Activated CD4-positive, alpha-beta memory T cell treated with anti-CD3 and anti-CD28 coated beads, Interleukin-2, amount 10 ng/mL, durations not matched to agents 7 days and 5 days (primary cell): Measurements from ENCODE around the gene SLC66A2. TPM values are rescaled to one million over a fixed set of nuclear protein-coding genes. Genes with fewer than 3 reads are reported as not detected.
A peak's percentile ranks its signal among the peaks of the same experiment; 100 is the strongest.
"Not testable (repeated sequence)": the region's sequence is repeated elsewhere in the genome, so short reads cannot be mapped to it uniquely, and the experiment has no call there.

ENCODE experiments used
- CTCF ChIA-PET: fragments of 350-600 bp; sonication (Branson Sonifier 250); formaldehyde crosslinking; loops from one replicate; lab custom pipeline; 2021; ENCODE audit warnings: antibody characterized with exemption, inconsistent platforms; lab: Charles Lee
- POLR2A ChIA-PET: fragments of 350-600 bp; sonication (Branson Sonifier 250); formaldehyde crosslinking; loops from one replicate; lab custom pipeline; 2021; ENCODE audit warnings: antibody characterized with exemption; lab: Charles Lee
- DNase-seq: peaks from one replicate; pipeline ENCODE4 v3.0.0-alpha.2; 2020
- H3K27ac Mint-ChIP-seq: one replicate; pipeline ENCODE4 v1.8.0; 2021; ENCODE audit warnings: mild to moderate bottlenecking, mixed read lengths
- H3K27me3 Mint-ChIP-seq: one replicate; pipeline ENCODE4 v1.8.0; 2021; ENCODE audit warnings: mixed read lengths
- H3K36me3 Mint-ChIP-seq: one replicate; pipeline ENCODE4 v1.8.0; 2021; ENCODE audit warnings: low read depth, mixed read lengths
- H3K4me1 Mint-ChIP-seq: one replicate; pipeline ENCODE4 v1.8.0; 2021; ENCODE audit warnings: mixed read lengths
- H3K4me3 Mint-ChIP-seq: one replicate; pipeline ENCODE4 v1.8.0; 2021; ENCODE audit warnings: mild to moderate bottlenecking, mixed read lengths
- H3K9me3 Mint-ChIP-seq: one replicate; pipeline ENCODE4 v1.8.0; 2021; ENCODE audit warnings: mixed read lengths
- total RNA-seq, 2 experiments: library from RNA; stranded (reverse); gene quantifications; one replicate each; pipeline ENCODE4 v1.2.3, GENCODE V29; 2021

Gene SLC66A2
- 10 to 100 TPM; 28.6 to 32.0 TPM for total RNA-seq

GRCh38 chr18:79951545-79952455 lies at the start of gene SLC66A2:
Gene SLC66A2 (minus strand): TSS chr18:79951653. CDS start chr18:79950926, 727 bp downstream.
- Mint-ChIP-seq H3K27ac (peak within 1 kb of the TSS; percentile 42), H3K4me3 (peak within 1 kb of the TSS; percentile 82), H3K27me3 (peaks cover 15% of the 10 kb centered on the region), H3K9me3 (no peaks in the 10 kb centered on the region), H3K36me3 (peaks cover 8% of the 10 kb centered on the region), H3K4me1 (peaks cover 23% of the 10 kb centered on the region)
- ChIA-PET CTCF (interaction anchor here (0.6 to 1.7 kb wide), 2 partner anchors 10 to 34 kb away, joined by 3 to 10 read pairs; no protein-coding TSS in a partner anchor), POLR2A (interaction anchor here (0.9 to 3.6 kb wide), 4 partner anchors 11 to 272 kb away, joined by 4 to 34 read pairs (median 23); partner anchors contain the start of genes CTDP1, RBFA and TXNL4A)
- peak; percentile 94 for DNase-seq

- Mint-ChIP-seq H3K4me3 (no peak overlapping the region), H3K27ac (no peak overlapping the region), H3K27me3 (no peaks in the 10 kb centered on the region), H3K4me1 (no peaks in the 10 kb centered on the region), H3K36me3 (peaks cover 7% of the 10 kb centered on the region), H3K9me3 (peaks cover 14% of the 10 kb centered on the region)
- no peak for DNase-seq
- POLR2A ChIA-PET, result no interaction called here
- CTCF ChIA-PET, result no interaction called here
Measured at GRCh38 chr18:80000877-80001276, 49.4 kb upstream of the SLC66A2 start.

GRCh38 chr18:79999701-80000100 lies 48.2 kb upstream of the SLC66A2 start:
- H3K4me3 Mint-ChIP-seq, H3K27me3 Mint-ChIP-seq, H3K27ac Mint-ChIP-seq, H3K4me1 Mint-ChIP-seq, DNase-seq, CTCF ChIA-PET, POLR2A ChIA-PET, H3K36me3 Mint-ChIP-seq: not testable (repeated sequence)
- H3K9me3 Mint-ChIP-seq, result peaks cover 14% of the 10 kb centered on the region

- Mint-ChIP-seq H3K4me3 (no peak overlapping the region), H3K9me3 (no peaks in the 10 kb centered on the region), H3K4me1 (peaks cover 18% of the 10 kb centered on the region), H3K27me3 (no peaks in the 10 kb centered on the region), H3K27ac (no peak overlapping the region), H3K36me3 (peaks cover 5% of the 10 kb centered on the region)
- POLR2A ChIA-PET, result no interaction called here
- CTCF ChIA-PET, result no interaction called here
- DNase-seq, result no peak
Measured at GRCh38 chr18:79991494-79991893, 40.0 kb upstream of the SLC66A2 start.

- CTCF ChIA-PET, result interaction anchor here (1.0 to 3.0 kb wide), 2 partner anchors 28 to 44 kb away, joined by 3 to 7 read pairs; no protein-coding TSS in a partner anchor
- H3K9me3 Mint-ChIP-seq, result no peaks in the 10 kb centered on the region
- peaks cover 36% of the 10 kb centered on the region for H3K4me1 Mint-ChIP-seq
- peaks cover 20% of the 10 kb centered on the region for H3K36me3 Mint-ChIP-seq
- peak; percentile 18 for DNase-seq
- peak overlapping the region; percentile 92 for H3K4me3 Mint-ChIP-seq
- no peaks in the 10 kb centered on the region for H3K27me3 Mint-ChIP-seq
- peak overlapping the region; percentile 88 for H3K27ac Mint-ChIP-seq
- POLR2A ChIA-PET, result interaction anchor here (0.6 to 4.6 kb wide), 7 partner anchors 14 to 263 kb away, joined by 3 to 34 read pairs (median 5); partner anchors contain the start of genes ADNP2, RBFA and SLC66A2
Measured at GRCh38 chr18:79989195-79989497, 37.7 kb upstream of the SLC66A2 start.

GRCh38 chr18:79988451-79989194 lies 37.2 kb upstream of the SLC66A2 start, which contains the start of gene TXNL4A:
Gene TXNL4A (minus strand): TSS chr18:79988563. CDS start chr18:79988392, 171 bp downstream.
- ChIA-PET POLR2A (interaction anchor here (0.6 to 4.6 kb wide), 13 partner anchors 14 to 465 kb away, joined by 3 to 34 read pairs (median 5); partner anchors contain the start of genes ADNP2, HSBP1L1, RBFA and SLC66A2), CTCF (interaction anchor here (1.0 to 3.0 kb wide), 3 partner anchors 25 to 45 kb away, joined by 3 to 7 read pairs (median 7); no protein-coding TSS in a partner anchor)
- Mint-ChIP-seq H3K4me3 (peak within 1 kb of the TSS; percentile 92), H3K27ac (peak within 1 kb of the TSS; percentile 88), H3K4me1 (peaks cover 41% of the 10 kb centered on the region), H3K36me3 (peaks cover 25% of the 10 kb centered on the region), H3K27me3 (no peaks in the 10 kb centered on the region), H3K9me3 (no peaks in the 10 kb centered on the region)
- peak; percentile 88 for DNase-seq

GRCh38 chr18:79988071-79988450 lies 36.6 kb upstream of the SLC66A2 start:
- POLR2A ChIA-PET, result interaction anchor here (0.7 to 4.6 kb wide), 12 partner anchors 15 to 465 kb away, joined by 3 to 34 read pairs (median 6); partner anchors contain the start of genes ADNP2, HSBP1L1, RBFA and SLC66A2
- Mint-ChIP-seq H3K4me1 (peaks cover 47% of the 10 kb centered on the region), H3K4me3 (peak overlapping the region; percentile 92), H3K27me3 (no peaks in the 10 kb centered on the region), H3K36me3 (peaks cover 25% of the 10 kb centered on the region), H3K9me3 (no peaks in the 10 kb centered on the region), H3K27ac (peak overlapping the region; percentile 75)
- CTCF ChIA-PET, result interaction anchor here (1.1 to 3.0 kb wide), 3 partner anchors 25 to 47 kb away, joined by 4 to 7 read pairs (median 7); no protein-coding TSS in a partner anchor
- DNase-seq, result peak; percentile 69

GRCh38 chr18:79987566-79987965 lies 36.1 kb upstream of the SLC66A2 start:
- H3K36me3 Mint-ChIP-seq, result peaks cover 27% of the 10 kb centered on the region
- H3K27me3 Mint-ChIP-seq, result no peaks in the 10 kb centered on the region
- H3K4me3 Mint-ChIP-seq, result peak overlapping the region; percentile 92
- no peak for DNase-seq
- ChIA-PET POLR2A (interaction anchor here (0.7 to 4.6 kb wide), 11 partner anchors 20 to 464 kb away, joined by 3 to 34 read pairs (median 8); partner anchors contain the start of genes ADNP2, HSBP1L1, RBFA and SLC66A2), CTCF (interaction anchor here (1.1 to 3.0 kb wide), 3 partner anchors 24 to 47 kb away, joined by 4 to 7 read pairs (median 7); no protein-coding TSS in a partner anchor)
- H3K9me3 Mint-ChIP-seq, result no peaks in the 10 kb centered on the region
- H3K4me1 Mint-ChIP-seq, result peaks cover 52% of the 10 kb centered on the region
- H3K27ac Mint-ChIP-seq, result peak overlapping the region; percentile 75

- CTCF ChIA-PET, result interaction anchor here (1.5 to 3.0 kb wide), 3 partner anchors 23 to 35 kb away, joined by 7 to 10 read pairs (median 7); partner anchors contain the start of gene SLC66A2
- Mint-ChIP-seq H3K27me3 (no peaks in the 10 kb centered on the region), H3K4me3 (peak overlapping the region; percentile 92), H3K27ac (no peak overlapping the region), H3K9me3 (no peaks in the 10 kb centered on the region), H3K36me3 (peaks cover 35% of the 10 kb centered on the region), H3K4me1 (peaks cover 60% of the 10 kb centered on the region)
- POLR2A ChIA-PET, result interaction anchor here (0.7 to 4.6 kb wide), 6 partner anchors 19 to 306 kb away, joined by 3 to 34 read pairs (median 14); partner anchors contain the start of genes HSBP1L1, RBFA and SLC66A2
- no peak for DNase-seq
Measured at GRCh38 chr18:79986726-79987125, 35.3 kb upstream of the SLC66A2 start.

- Mint-ChIP-seq H3K27ac (no peak overlapping the region), H3K4me1 (peaks cover 69% of the 10 kb centered on the region), H3K9me3 (no peaks in the 10 kb centered on the region), H3K27me3 (no peaks in the 10 kb centered on the region), H3K4me3 (no peak overlapping the region), H3K36me3 (peaks cover 36% of the 10 kb centered on the region)
- DNase-seq, result no peak
- POLR2A ChIA-PET, result interaction anchor here (1.0 to 4.2 kb wide), 6 partner anchors 17 to 124 kb away, joined by 3 to 34 read pairs (median 8); partner anchors contain the start of genes ADNP2, HSBP1L1 and SLC66A2
- CTCF ChIA-PET, result interaction anchor here (0.8 to 2.2 kb wide), 4 partner anchors 23 to 605 kb away, joined by 3 to 10 read pairs (median 4); partner anchors contain the start of gene SLC66A2
Measured at GRCh38 chr18:79985172-79985571, 33.7 kb upstream of the SLC66A2 start.

- Mint-ChIP-seq H3K4me1 (peaks cover 75% of the 10 kb centered on the region), H3K36me3 (peaks cover 43% of the 10 kb centered on the region), H3K9me3 (no peaks in the 10 kb centered on the region), H3K27me3 (no peaks in the 10 kb centered on the region), H3K27ac (peak overlapping the region; percentile 52), H3K4me3 (no peak overlapping the region)
- no peak for DNase-seq
- ChIA-PET POLR2A (interaction anchor here (0.7 to 2.7 kb wide), 4 partner anchors 20 to 126 kb away, joined by 3 to 14 read pairs (median 8); partner anchors contain the start of genes ADNP2 and HSBP1L1), CTCF (interaction anchor here (1.1 to 1.2 kb wide), 2 partner anchors 22 kb away, joined by 4 read pairs; no protein-coding TSS in a partner anchor)
Measured at GRCh38 chr18:79983793-79984192, 32.3 kb upstream of the SLC66A2 start.
